Measurements from ENCODE around the gene MYLK3.

GRCh38 chr16:46759309-46759708, 11.2 kb upstream of the MYLK3 start:
- TF ChIP-seq CTCF (IDR thresholded peaks at IDR 0.05): no peak
- TF ChIP-seq POLR2A (IDR thresholded peaks at IDR 0.05): no peak

All from right lobe of liver (tissue), 4 donors.